NCI-H446 treated with DMSO at 0.1 percent for 48 hours (cell line): ENCODE results near the gene N4BP3.
A peak's percentile ranks its signal among the peaks of the same experiment; 100 is the strongest.

Experiments used
- DNase-seq: peaks from one replicate; lab custom pipeline; 2025; lab: John Stamatoyannopoulos, UW

Gene N4BP3

GRCh38 chr5:178150977-178151734, 37.8 kb downstream of the N4BP3 start:
- no peak for DNase-seq

- DNase-seq = no peak
These were observed 39.4 kb downstream of the N4BP3 start for GRCh38 chr5:178152491-178153444.

- DNase-seq = peak; percentile 93
These were observed 40.4 kb downstream of the N4BP3 start, which contains the start of gene NHP2 for GRCh38 chr5:178153530-178154340. Gene NHP2, minus strand, starts transcription at chr5:178153885. Its CDS starts 68 bp downstream, at chr5:178153817.

GRCh38 chr5:178155065-178155464, 41.7 kb downstream of the N4BP3 start:
- no peak for DNase-seq

GRCh38 chr5:178160176-178160575, 46.8 kb downstream of the N4BP3 start:
- no peak for DNase-seq

- DNase-seq = no peak
These were observed 49.1 kb downstream of the N4BP3 start for GRCh38 chr5:178162481-178162880.

GRCh38 chr5:178163772-178164735, 50.7 kb downstream of the N4BP3 start:
- DNase-seq = peak; percentile 57

- DNase-seq = no peak
These were observed 52.2 kb downstream of the N4BP3 start for GRCh38 chr5:178165581-178165980.

GRCh38 chr5:178170455-178170854, 57.1 kb downstream of the N4BP3 start:
- no peak for DNase-seq

GRCh38 chr5:178174456-178174855, 61.1 kb downstream of the N4BP3 start:
- DNase-seq = no peak
